GM19023 (cell line): ENCODE data around the gene ZFYVE1.
"Not testable (repeated sequence)": the region's sequence is repeated elsewhere in the genome, so short reads cannot be mapped to it uniquely, and the experiment has no call there.

Experiments used
- ATAC-seq: cut with Tn5 transposase; IDR thresholded peaks from one replicate; pipeline ENCODE4 v1.9.1; 2021; ENCODE audit warnings: mild to moderate bottlenecking, moderate library complexity; ENCODE audit not compliant: unreplicated experiment

ZFYVE1 gene

GRCh38 chr14:72961579-72962335 lies 65.1 kb downstream of the ZFYVE1 start:
- ATAC-seq, result no peak

GRCh38 chr14:72961016-72961415 lies 65.9 kb downstream of the ZFYVE1 start:
- not testable (repeated sequence) for ATAC-seq

- ATAC-seq, result no peak
Measured at GRCh38 chr14:72958548-72958947, 68.4 kb downstream of the ZFYVE1 start.

- no peak for ATAC-seq
Measured at GRCh38 chr14:72957213-72957612, 69.7 kb downstream of the ZFYVE1 start.

- not testable (repeated sequence) for ATAC-seq
Measured at GRCh38 chr14:72956741-72957140, 70.2 kb downstream of the ZFYVE1 start.

GRCh38 chr14:72952171-72952570 lies 74.7 kb downstream of the ZFYVE1 start:
- ATAC-seq, result no peak

- no peak for ATAC-seq
Measured at GRCh38 chr14:72948481-72949138, 78.3 kb downstream of the ZFYVE1 start.

- ATAC-seq, result no peak
Measured at GRCh38 chr14:72947366-72948160, 79.3 kb downstream of the ZFYVE1 start.

- no peak for ATAC-seq
Measured at GRCh38 chr14:72946491-72946890, 80.4 kb downstream of the ZFYVE1 start.

GRCh38 chr14:72945356-72946027 lies 81.4 kb downstream of the ZFYVE1 start:
- ATAC-seq, result no peak

- ATAC-seq, result no peak
Measured at GRCh38 chr14:72943876-72944430, 83.0 kb downstream of the ZFYVE1 start.

- no peak for ATAC-seq
Measured at GRCh38 chr14:72942934-72943333, 84.0 kb downstream of the ZFYVE1 start.

GRCh38 chr14:72941286-72941985 lies 85.5 kb downstream of the ZFYVE1 start:
- no peak for ATAC-seq

GRCh38 chr14:72939630-72940029 lies 87.3 kb downstream of the ZFYVE1 start:
- ATAC-seq, result no peak

- ATAC-seq, result no peak
Measured at GRCh38 chr14:72932893-72933292, 94.0 kb downstream of the ZFYVE1 start.

GRCh38 chr14:72929316-72930080 lies 97.4 kb downstream of the ZFYVE1 start:
- no peak for ATAC-seq

- no peak for ATAC-seq
Measured at GRCh38 chr14:72928872-72929271, 98.0 kb downstream of the ZFYVE1 start.

- peak; percentile 95 for ATAC-seq
Measured at GRCh38 chr14:72926292-72927028, 100.4 kb downstream of the ZFYVE1 start, which contains the start of gene DCAF4. DCAF4 (plus strand) TSS chr14:72926464; CDS start chr14:72937979, 11,515 bp downstream.
